Fibroblast of pulmonary artery (primary cell): ENCODE measurements around the gene LRIT1.
A peak's percentile ranks its signal among the peaks of the same experiment; 100 is the strongest.

Source experiments
- DNase-seq: peaks from one replicate; pipeline ENCODE4 v3.0.0-alpha.2; 2010; ENCODE audit warnings: low read depth
- H3K4me3 ChIP-seq: replicated peaks from 2 replicates; pipeline ENCODE4 v1.5.1; 2011; ENCODE audit warnings: low read depth, mild to moderate bottlenecking, control low read depth, low read length, moderate library complexity
- TF ChIP-seq, protein P1 (sequence below): IDR thresholded peaks from 2 replicates; pipeline ENCODE4 v1.5.1; 2011; ENCODE audit warnings: mild to moderate bottlenecking, control low read depth, low read length, inconsistent platforms; ENCODE audit errors: missing control alignments

Gene LRIT1

DNA sequence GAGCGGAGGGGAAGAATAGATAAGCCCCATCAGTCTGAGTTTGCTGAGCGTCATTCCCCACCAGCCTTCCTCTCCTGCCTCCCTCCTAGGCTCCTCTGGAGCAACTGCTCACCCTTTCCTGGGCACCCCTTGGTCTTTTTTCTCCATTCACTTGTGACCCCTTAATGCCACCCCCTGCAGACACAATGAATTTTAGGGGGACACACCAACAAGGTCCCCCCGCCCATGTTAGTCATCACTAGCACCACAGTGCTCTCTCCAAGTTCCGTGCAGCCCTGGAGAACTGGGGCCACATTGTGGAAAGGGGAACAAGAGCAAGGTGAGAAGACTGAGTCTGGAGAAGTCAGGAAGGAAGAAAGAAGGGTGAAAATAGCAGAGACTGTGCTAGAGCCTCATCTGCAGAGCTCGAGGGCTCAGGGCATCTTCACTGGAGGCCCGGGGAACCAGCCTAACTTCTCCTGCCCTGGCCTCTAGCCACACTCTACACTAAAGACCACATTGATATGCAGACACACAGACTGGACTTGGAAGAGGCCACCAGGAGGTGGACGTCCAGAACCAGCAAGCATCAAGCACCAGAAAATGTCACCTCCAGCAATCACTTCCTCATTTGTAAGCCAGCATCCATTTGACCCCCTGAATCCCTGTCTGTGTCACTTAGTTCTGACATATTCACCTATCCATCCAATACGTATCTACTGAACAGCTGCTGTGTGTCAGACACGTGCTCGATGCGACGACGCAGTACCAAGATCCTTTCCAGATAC lies 21.0 kb upstream of the LRIT1 start:
- TF ChIP-seq, protein P1, sequence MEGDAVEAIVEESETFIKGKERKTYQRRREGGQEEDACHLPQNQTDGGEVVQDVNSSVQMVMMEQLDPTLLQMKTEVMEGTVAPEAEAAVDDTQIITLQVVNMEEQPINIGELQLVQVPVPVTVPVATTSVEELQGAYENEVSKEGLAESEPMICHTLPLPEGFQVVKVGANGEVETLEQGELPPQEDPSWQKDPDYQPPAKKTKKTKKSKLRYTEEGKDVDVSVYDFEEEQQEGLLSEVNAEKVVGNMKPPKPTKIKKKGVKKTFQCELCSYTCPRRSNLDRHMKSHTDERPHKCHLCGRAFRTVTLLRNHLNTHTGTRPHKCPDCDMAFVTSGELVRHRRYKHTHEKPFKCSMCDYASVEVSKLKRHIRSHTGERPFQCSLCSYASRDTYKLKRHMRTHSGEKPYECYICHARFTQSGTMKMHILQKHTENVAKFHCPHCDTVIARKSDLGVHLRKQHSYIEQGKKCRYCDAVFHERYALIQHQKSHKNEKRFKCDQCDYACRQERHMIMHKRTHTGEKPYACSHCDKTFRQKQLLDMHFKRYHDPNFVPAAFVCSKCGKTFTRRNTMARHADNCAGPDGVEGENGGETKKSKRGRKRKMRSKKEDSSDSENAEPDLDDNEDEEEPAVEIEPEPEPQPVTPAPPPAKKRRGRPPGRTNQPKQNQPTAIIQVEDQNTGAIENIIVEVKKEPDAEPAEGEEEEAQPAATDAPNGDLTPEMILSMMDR = no peak

DNA sequence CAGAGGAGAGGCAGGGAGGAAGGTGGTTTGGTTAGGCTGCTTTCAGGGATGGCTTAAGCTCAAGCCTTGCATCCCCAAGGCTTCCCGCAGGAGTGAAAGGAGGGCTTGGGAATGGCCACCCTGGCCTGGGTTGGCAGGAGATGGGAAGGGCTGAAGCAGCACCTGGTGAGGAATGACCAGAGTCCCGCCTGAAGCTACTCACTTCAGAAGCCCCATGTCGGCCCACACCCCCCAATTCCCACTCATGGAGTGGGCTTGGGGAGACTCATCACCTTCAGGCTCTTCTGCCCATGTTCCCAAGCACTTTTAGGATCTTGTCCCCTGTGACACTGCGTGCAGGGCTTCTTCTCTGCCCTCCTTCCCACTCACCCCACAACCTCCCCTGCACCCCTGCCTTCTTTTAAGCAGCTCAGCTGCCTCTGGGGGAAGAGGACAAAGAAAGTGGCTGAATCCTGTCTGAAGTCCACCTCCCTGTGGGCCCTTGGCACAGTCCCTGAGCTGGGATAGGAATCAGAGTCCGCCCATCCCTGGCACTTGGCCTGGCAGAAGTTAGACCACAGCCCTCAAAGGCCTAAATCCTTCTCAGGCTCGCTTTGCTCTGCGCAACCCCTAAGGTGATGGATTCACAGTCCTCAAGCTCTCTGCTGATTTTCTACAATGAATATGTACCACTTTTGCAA lies 20.0 kb upstream of the LRIT1 start:
- TF ChIP-seq, protein P1 = no peak
- H3K4me3 ChIP-seq = no peak overlapping the region
- DNase-seq = no peak

More for the DNA sequence above, 21.0 kb upstream of the LRIT1 start:
- H3K4me3 ChIP-seq = no peak overlapping the region
- DNase-seq = no peak

DNA sequence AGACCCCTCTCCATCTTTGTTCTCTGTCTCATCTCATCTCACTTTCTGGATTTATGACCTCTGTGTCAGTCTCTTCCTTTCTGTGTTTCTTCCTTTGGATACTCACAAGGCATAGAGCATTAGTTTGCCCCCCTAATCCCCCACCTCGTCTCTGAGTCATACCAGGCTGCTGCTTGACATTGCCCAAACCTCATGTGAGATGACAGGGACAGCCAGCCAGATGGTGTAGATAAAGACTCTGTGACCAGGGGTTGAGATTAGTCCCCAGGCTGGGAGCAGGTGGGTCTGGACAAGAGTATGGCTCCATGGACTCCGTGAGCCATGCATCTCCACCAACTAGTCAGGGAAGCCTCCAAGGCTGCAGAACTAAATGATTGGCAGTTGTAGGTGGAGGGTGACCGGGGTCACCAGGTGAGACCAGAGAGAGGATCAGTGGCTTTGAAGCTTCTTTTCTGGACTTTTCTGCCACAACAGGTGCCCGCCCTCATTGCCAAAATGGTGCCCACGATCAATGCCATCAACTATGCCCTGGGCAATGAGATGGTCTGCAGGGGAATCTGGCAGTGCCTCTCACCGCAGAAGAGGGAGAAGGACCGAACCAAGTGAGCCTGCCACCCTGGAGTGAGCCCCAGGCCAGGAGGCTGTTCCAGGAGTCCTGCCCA lies 16.8 kb upstream of the LRIT1 start:
- DNase-seq = no peak
- TF ChIP-seq, protein P1 = no peak
- H3K4me3 ChIP-seq = no peak overlapping the region

DNA sequence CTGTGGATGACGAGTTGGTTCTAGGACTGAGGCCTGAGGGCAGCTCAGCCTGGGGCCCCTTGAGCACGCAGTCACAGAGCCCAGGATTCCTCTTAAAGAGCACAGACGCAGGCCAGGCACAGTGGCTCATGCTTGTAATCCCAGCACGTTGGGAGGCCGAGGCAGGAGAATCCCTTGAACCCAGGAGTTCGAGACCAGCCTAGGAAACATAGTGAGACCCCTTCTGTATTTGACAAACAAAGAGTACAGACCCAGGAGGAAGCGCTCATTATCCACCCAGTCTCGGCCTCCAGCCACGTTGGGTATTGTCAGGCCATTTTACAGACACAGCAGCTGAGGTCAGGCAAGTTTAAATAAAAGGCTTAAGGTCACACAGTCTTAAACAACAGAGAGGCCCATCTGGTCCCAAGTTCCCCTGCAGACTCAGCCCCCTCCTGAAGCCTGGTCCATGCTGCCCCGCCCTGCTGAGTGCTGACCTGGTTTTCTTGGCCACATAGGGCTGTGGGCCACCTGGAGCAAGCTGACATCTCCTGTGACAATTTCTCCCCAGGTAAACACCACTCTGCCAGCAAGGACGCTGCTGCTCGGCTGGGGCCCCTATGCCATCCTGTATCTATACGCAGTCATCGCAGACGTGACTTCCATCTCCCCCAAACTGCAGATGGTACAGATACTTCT lies 16.1 kb upstream of the LRIT1 start:
- no peak overlapping the region for H3K4me3 ChIP-seq
- no peak for DNase-seq
- TF ChIP-seq, protein P1 = no peak

DNA sequence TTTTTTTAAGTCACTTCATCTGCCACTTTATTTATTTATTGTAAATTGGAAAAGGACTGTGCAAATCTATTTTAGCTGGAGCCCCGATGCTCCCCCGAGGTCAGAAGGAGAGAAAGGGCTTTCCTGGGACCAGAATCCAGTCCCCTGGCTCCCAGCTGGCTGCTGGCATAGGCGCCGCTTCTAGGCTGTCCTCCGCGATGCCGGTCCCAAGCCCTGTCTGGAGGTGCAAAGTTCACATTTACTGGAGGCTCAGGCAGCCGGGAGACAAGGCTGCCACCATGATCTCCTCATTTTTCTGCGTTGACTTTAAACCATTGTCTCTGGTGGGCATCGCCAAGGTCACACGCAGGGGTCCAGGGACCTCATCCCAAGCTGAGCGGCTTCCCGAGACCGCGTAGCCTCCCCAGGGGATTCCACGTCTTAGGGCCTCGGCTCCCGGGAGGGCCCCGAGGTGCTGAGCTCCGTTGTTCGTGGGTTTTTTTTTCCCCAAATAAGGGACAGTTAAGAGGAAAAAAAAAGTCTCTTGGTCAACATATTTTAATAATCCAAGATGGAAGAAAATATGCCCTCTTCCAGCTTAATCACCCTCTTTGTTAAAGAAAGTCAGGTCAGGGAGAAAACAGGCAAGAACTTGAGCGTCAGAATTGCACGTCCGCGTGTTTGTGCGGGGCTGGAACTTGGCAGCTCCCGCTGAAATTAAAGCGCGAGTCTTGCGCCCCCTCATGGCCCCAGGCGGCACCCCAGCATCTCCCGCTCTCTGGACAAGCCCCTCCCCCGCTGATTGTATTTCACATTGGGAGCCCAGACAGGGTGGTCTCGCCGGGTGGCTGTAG lies 15.4 kb upstream of the LRIT1 start:
- no peak overlapping the region for H3K4me3 ChIP-seq
- TF ChIP-seq, protein P1 = peak; percentile 58
- DNase-seq = peak; percentile 51
